ENCODE data around the gene ZDHHC14.
"Not testable (repeated sequence)": the region's sequence is repeated elsewhere in the genome, so short reads cannot be mapped to it uniquely, and the experiment has no call there.

The ZDHHC14 gene

GRCh38 chr6:157571950-157572349 is 191.0 kb downstream of the ZDHHC14 start:
- DNase-seq (ENCODE audit: low spot score) = no peak

DNA sequence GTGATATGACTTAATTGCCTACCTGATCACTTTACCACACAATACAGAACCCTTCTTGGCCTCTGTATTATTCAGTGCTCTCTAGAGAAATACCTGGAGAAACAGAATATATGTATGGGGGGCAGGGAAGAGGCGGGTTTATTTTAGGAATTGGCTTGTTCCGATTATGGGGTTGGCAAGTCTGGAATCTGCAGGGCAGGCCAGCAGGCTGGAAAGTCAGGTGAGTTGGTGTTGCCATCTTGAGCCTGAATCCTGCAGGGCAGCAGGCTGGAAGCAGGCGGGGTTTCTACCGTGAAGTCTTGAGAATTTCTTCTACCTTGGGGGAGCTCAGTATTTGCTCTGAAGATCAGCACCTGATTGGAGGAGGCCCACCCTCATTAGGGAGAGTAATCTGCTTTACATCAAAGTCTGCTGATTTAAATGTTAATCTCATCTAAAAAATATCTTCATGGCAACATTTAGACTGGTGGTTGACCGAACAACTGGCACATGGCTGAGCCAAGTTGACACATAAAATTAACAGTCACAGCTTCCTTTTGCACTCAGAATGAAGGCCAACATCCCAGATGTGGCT is 193.9 kb downstream of the ZDHHC14 start:
- no peak for DNase-seq (ENCODE audit: low spot score)

GRCh38 chr6:157575436-157576145 is 194.6 kb downstream of the ZDHHC14 start:
- no peak for DNase-seq (ENCODE audit: low spot score)

DNA sequence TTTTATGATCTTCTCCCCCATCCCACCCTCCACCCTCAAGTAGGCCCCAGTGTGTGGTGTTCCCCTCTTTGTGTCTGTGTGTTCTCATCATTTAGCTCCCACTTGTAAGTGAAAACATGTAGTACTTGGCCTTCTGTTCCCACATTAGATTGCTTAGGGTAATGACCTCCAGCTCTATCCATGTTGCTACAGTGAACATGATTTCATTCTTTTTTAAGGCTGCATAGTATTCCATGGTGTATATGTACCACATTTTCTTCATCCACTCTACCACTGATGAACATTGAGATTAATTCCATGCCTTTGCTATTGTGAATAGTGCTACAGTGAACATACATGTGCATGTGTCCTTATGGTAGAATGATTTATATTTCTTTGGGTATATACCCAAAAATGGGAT is 196.0 kb downstream of the ZDHHC14 start:
- not testable (repeated sequence) for DNase-seq (ENCODE audit: low spot score)

DNA sequence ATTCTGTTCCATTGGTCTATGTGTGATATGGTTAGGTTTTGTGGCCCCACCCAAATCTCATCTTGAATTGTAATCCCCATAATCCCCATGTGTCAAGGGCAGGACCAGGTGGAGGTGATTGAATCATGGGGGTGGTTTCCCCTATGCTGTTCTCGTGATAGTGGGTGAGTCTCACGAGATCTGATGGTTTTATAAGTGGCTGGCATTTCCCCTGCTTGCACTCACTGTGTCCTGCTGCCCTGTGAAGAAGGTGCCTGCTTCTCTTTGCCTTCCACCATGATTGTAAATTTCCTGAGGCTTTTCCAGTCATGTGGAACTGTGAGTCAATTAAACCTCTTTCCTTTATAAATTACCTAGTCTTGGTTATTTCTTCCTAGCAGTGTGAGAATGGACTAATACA is 197.5 kb downstream of the ZDHHC14 start:
- DNase-seq (ENCODE audit: low spot score) = not testable (repeated sequence)

- DNase-seq (ENCODE audit: low spot score) = no peak
These were observed 198.6 kb downstream of the ZDHHC14 start for GRCh38 chr6:157579467-157580031.

- DNase-seq (ENCODE audit: low spot score) = no peak
These were observed 203.0 kb downstream of the ZDHHC14 start for GRCh38 chr6:157584036-157584435.

- no peak for DNase-seq (ENCODE audit: low spot score)
These were observed 204.5 kb downstream of the ZDHHC14 start for GRCh38 chr6:157585274-157586087.

DNA sequence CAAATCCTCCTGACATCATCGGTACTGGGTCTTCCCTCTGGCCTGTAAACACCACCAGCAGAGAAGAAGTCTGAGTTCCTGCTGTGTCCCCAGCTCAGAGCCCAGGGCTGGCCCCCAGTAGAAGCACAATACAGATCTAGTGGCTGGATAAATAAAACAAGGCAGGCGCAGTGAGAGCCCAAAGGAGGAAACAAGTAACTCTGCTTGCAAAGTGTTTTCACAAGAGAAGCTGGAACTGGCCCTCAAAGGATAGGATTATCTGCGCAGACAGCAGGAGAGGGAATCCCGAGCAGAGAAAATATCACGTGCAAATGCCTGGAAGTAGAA is 205.1 kb downstream of the ZDHHC14 start:
- no peak for DNase-seq (ENCODE audit: low spot score)

- no peak for DNase-seq (ENCODE audit: low spot score)
These were observed 205.6 kb downstream of the ZDHHC14 start for GRCh38 chr6:157586476-157587126.

DNA sequence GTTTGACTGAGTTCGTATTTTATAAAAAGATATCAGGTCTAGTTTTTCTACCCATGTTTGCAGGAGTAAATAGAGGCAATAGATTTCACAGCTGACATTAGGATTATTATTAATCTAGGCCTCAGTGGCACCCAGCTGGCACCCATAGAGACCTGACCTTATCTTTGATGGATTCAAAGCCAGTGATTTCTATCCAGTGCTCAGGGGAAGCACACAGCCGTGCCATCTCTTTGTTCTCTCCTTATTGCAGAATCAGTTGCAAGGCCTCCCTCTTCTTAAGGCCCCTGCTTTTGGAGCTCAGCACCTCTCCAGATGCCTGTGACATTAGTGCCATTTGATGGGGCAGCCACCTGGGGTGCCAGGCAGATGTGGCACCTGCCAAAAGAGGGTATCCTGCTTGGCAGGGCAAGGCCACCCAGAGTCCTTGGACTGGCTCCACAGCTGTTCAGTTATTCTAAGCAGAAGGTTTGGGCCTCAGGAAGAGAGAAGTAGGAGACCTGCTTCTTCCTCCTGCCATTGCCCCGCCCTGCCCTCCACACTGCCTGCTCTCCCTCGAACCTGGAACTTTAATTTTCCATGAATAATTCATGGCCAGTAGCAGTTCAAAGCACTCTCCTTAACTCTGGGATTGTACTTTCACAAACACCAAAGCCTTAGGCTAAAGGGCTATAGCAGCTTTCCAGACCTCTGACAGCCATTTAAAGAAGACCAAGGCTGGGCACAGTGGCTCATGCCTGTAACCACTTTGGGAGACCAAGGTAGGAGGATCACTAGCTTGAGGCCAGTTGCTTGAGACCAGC is 206.3 kb downstream of the ZDHHC14 start:
- DNase-seq (ENCODE audit: low spot score) = no peak

- not testable (repeated sequence) for DNase-seq (ENCODE audit: low spot score)
These were observed 209.7 kb downstream of the ZDHHC14 start for GRCh38 chr6:157590654-157591053.

DNA sequence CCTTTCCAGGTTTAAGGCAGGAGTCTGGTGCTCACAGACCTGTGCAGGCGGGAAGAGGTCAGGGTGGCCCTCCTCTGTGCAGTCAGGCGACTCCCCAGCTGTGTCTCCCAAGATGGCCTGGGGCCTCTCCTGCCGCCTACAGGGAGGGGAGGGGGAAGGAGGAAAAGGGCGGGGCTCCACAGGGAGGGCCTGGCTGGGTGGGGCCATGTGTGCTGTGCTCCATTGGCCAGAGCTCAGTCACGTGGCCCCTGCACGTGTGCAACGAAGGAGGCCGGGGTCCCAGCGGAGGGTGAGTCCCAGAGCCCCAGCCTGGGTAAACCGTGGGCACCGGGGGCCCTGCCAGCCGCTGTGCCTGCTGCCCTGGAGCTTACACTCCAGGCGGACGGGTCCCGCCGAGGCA is 211.6 kb downstream of the ZDHHC14 start:
- DNase-seq (ENCODE audit: low spot score) = no peak

GRCh38 chr6:157592980-157593379 is 212.0 kb downstream of the ZDHHC14 start:
- no peak for DNase-seq (ENCODE audit: low spot score)

- no peak for DNase-seq (ENCODE audit: low spot score)
These were observed 212.6 kb downstream of the ZDHHC14 start for GRCh38 chr6:157593596-157593995.

- no peak for DNase-seq (ENCODE audit: low spot score)
These were observed 213.3 kb downstream of the ZDHHC14 start for GRCh38 chr6:157594292-157594691.

GRCh38 chr6:157595768-157596167 is 214.8 kb downstream of the ZDHHC14 start:
- DNase-seq (ENCODE audit: low spot score) = no peak

DNA sequence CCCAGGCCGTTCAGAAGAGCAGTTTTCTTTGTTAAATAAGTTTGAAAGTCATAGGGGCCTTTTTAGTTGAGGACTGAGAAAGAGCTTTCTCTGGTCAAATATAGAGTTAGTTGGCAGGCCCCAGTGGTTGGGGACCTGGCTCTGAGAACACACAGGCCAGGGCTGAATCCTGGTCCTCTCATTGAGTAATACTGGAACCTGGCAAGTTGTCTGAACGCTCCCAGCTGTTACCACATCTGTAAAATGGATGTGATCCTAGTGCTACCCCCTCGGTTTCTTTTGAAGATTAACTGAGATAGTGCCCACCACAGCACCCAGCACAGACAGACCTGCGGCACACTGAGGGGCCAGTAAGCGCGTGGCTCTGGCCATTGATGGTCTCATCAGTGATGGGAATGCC is 215.5 kb downstream of the ZDHHC14 start:
- DNase-seq (ENCODE audit: low spot score) = no peak

- no peak for DNase-seq (ENCODE audit: low spot score)
These were observed 215.9 kb downstream of the ZDHHC14 start for GRCh38 chr6:157596886-157597285.

GRCh38 chr6:157597461-157598312 is 216.7 kb downstream of the ZDHHC14 start:
- peak; percentile 82 for DNase-seq (ENCODE audit: low spot score)

DNA sequence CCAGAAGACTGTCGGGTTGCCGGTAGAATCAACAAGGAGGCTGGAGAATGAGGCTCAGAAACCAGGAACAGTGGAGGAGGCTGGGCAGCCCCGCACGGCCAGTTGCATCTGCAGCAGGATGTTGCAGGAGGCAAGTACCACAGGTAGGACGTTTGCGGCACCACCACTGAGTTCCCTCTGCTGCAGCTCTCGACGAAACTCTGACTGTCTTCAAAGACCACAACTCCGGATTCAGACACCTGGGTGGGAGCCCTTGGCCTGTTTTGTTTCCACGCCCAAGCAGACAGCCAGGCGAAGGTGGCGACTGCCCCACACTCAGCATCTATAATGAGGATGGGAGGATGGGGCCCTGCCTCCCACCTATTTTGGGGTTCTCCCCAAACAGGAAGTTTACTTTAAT is 218.2 kb downstream of the ZDHHC14 start:
- DNase-seq (ENCODE audit: low spot score) = no peak

Measured in AG20443 (cell line).